Vagina (tissue), 2 donors: ENCODE results near the gene ANG. TPM values are rescaled to one million over a fixed set of nuclear protein-coding genes. Genes with fewer than 3 reads are reported as not detected.

ENCODE experiments used
- DNase-seq, 2 donors: peaks; one replicate each; pipeline ENCODE4 v3.0.0-alpha.2; 2017; ENCODE audit errors: extremely low spot score in 2 of 2
- H3K27ac ChIP-seq: fragments of 200-600 bp; sonication (generic); one replicate; pipeline ENCODE4 v1.5.1; 2019
- H3K27me3 ChIP-seq: fragments of 200-600 bp; sonication (generic); one replicate; pipeline ENCODE4 v1.5.1; 2019
- H3K36me3 ChIP-seq, 2 donors: fragments of 200-600 bp; sonication (generic); one replicate each; pipeline ENCODE4 v1.5.1; 2017 to 2019
- H3K4me1 ChIP-seq: fragments of 200-600 bp; sonication (generic); one replicate; pipeline ENCODE4 v1.5.1; 2019
- H3K4me3 ChIP-seq, 2 donors: fragments of 200-600 bp; sonication (generic); 1 replicate in 1 of 2; 2 replicates in 1 of 2; pipeline ENCODE4 v1.5.1; 2016 to 2019
- H3K9me3 ChIP-seq: fragments of 200-600 bp; sonication (generic); one replicate; pipeline ENCODE4 v1.5.1; 2019
- POLR2A ChIP-seq, 2 donors: fragments of 450-650 bp; IDR thresholded peaks; one replicate each; pipeline ENCODE4 v1.6.1; 2017; ENCODE audit warnings: antibody characterized with exemption in 2 of 2, mild to moderate bottlenecking in 2 of 2, moderate library complexity in 2 of 2
- POLR2AphosphoS5 ChIP-seq, 2 donors: sonication (generic); formaldehyde crosslinking; IDR thresholded peaks; one replicate each; pipeline ENCODE4 v1.9.0; 2017; ENCODE audit warnings: antibody characterized with exemption in 2 of 2, mild to moderate bottlenecking in 2 of 2, low read depth in 1 of 2; ENCODE audit not compliant: insufficient read depth in 1 of 2
- intact Hi-C: fragments of 100-400 bp; cut with DNase I; formaldehyde crosslinking; loops from one replicate; pipeline ENCODE4 v1.15.1; 2023
- total RNA-seq: library from RNA; depleted of rRNA; stranded (reverse); fragments of >200 nt; gene quantifications from one replicate; pipeline ENCODE4 v1.2.3, GENCODE V29; 2016
- TF ChIP-seq, protein P1 (sequence below), 3 experiments: fragments of 450-650 bp in 2 of 3; fragments of 200-600 bp in 1 of 3; sonication (generic) in 1 of 3; IDR thresholded peaks; one replicate each; pipeline ENCODE4 v1.5.1; 2017 to 2019; ENCODE audit warnings: antibody characterized with exemption in 3 of 3, mild to moderate bottlenecking in 2 of 3, moderate library complexity in 2 of 3

Gene ANG
- total RNA-seq, 1 donor from 2014 or later, result 34.9 TPM

DNA sequence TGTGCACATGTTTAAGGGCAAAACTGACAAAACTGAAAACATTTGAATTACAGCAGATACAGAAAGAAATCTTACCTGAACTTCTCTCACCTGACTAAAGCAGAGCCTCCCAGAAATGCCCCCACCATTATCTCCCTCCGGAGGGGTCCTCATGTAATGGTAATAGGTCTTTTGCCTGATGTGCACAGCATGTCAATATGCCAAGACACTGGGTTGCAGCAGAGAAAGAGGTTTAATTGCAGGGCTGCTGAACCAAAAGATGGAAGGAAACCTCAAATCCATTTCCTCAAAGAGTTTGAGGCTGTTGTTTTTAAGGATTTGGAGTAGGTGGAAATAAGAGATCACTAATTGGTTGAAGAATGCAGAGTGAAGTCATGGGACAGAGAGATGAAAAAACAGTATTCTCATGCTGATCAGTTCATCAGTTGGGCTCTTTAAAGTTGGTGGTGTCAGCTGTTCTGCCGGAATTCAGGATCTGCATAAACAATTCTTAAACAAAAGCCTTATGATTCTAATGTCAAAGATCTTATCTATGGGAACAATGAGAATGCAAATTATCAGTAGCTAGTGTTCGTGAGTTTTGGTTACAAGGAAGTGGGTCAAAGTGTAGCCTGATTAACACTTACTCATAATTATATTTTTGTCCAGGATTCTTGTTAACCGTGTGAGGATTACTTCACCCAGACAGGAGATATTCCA, 18.2 kb downstream of the ANG start:
- no peaks in the 10 kb centered on the region for H3K4me1 ChIP-seq
- H3K27ac ChIP-seq, result no peak overlapping the region
- H3K27me3 ChIP-seq, result no peaks in the 10 kb centered on the region
- H3K36me3 ChIP-seq, result no peaks in the 10 kb centered on the region
- TF ChIP-seq POLR2AphosphoS5 (IDR thresholded peaks at IDR 0.05; ENCODE audit: insufficient read depth in 1 of 2, low read depth in 1 of 2) (no peak), POLR2A (IDR thresholded peaks at IDR 0.05) (no peak)
- TF ChIP-seq, protein P1, sequence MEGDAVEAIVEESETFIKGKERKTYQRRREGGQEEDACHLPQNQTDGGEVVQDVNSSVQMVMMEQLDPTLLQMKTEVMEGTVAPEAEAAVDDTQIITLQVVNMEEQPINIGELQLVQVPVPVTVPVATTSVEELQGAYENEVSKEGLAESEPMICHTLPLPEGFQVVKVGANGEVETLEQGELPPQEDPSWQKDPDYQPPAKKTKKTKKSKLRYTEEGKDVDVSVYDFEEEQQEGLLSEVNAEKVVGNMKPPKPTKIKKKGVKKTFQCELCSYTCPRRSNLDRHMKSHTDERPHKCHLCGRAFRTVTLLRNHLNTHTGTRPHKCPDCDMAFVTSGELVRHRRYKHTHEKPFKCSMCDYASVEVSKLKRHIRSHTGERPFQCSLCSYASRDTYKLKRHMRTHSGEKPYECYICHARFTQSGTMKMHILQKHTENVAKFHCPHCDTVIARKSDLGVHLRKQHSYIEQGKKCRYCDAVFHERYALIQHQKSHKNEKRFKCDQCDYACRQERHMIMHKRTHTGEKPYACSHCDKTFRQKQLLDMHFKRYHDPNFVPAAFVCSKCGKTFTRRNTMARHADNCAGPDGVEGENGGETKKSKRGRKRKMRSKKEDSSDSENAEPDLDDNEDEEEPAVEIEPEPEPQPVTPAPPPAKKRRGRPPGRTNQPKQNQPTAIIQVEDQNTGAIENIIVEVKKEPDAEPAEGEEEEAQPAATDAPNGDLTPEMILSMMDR (IDR thresholded peaks at IDR 0.05), result no peak
- H3K4me3 ChIP-seq, result no peak overlapping the region
- no peaks in the 10 kb centered on the region for H3K9me3 ChIP-seq
- no peak for DNase-seq
- intact Hi-C loops, result no loop called here

DNA sequence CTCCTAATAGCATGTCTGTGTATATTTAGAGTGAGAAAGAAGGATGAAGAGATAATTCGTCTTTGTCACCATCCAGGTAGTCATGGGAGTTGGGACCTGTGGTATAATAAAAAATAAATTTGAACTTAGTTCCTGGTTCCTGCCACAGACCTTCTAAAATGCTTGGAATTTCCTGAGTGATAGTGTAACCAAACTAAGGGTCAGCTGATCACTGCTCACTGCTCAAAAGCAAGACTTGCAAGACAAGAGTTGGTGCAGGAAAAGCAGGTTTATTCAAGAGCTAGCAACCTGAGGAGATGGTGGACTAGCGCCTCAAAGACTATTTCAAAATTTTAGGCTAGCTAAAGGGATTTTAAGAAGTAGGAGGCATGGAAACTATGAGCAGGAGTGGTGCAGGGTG, 19.1 kb downstream of the ANG start:
- intact Hi-C loops, result no loop called here
- no peak overlapping the region for H3K27ac ChIP-seq
- H3K27me3 ChIP-seq, result no peaks in the 10 kb centered on the region
- H3K9me3 ChIP-seq, result no peaks in the 10 kb centered on the region
- no peaks in the 10 kb centered on the region for H3K36me3 ChIP-seq
- DNase-seq, result no peak
- no peaks in the 10 kb centered on the region for H3K4me1 ChIP-seq
- H3K4me3 ChIP-seq, result no peak overlapping the region
- TF ChIP-seq POLR2AphosphoS5 (IDR thresholded peaks at IDR 0.05; ENCODE audit: insufficient read depth in 1 of 2, low read depth in 1 of 2), result peak in 1 of 2 donors; percentile 22
- TF ChIP-seq POLR2A (IDR thresholded peaks at IDR 0.05), result no peak
- TF ChIP-seq, protein P1 (IDR thresholded peaks at IDR 0.05), result no peak

DNA sequence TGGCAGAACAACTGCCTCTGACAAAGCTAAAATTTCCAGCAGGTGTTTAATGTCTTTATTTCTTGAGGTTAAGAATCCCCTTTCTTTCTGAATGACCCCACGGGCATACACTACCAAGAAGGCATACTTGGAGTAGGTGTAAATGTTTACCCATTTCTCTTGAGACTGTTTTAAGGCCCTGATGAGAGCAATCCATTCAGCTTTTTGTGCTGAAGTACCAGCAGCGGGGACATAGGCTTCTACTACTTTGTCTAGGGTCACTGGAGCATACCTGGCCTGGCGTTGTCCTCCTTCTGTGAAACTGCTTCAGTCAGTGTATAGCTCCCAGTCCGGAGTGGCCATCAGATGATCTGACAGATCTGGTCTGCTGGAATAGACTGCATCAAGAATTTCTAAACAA, 22.7 kb downstream of the ANG start:
- H3K4me1 ChIP-seq, result no peaks in the 10 kb centered on the region
- no peak overlapping the region for H3K27ac ChIP-seq
- intact Hi-C loops, result no loop called here
- H3K27me3 ChIP-seq, result no peaks in the 10 kb centered on the region
- no peak overlapping the region for H3K4me3 ChIP-seq
- DNase-seq, result no peak
- TF ChIP-seq POLR2A (IDR thresholded peaks at IDR 0.05) (no peak), POLR2AphosphoS5 (IDR thresholded peaks at IDR 0.05; ENCODE audit: insufficient read depth in 1 of 2, low read depth in 1 of 2) (no peak)
- TF ChIP-seq, protein P1 (IDR thresholded peaks at IDR 0.05), result no peak
- no peaks in the 10 kb centered on the region for H3K36me3 ChIP-seq
- H3K9me3 ChIP-seq, result no peaks in the 10 kb centered on the region

DNA sequence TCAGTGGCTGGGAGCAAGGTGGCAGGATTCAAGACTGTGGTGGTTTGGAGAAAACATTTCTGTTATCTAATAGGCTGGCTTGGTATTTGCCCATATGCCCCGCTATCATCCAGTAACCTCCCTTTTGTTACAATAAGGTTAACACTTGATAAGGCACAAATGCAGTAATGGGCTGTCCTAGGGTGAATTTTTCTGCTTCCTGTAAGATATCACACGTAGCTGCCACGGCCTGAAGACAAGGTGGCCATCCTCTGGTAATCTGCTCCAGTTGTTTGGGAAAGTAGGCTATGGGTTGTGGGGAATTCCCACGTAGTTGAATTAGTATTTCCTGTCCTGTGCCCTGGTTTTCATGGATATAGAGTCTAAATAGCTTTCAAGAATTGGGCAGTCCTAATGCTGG, 23.1 kb downstream of the ANG start:
- intact Hi-C loops, result no loop called here
- Histone ChIP-seq H3K4me3 (no peak overlapping the region), H3K27ac (no peak overlapping the region), H3K27me3 (no peaks in the 10 kb centered on the region), H3K9me3 (no peaks in the 10 kb centered on the region), H3K36me3 (no peaks in the 10 kb centered on the region), H3K4me1 (no peaks in the 10 kb centered on the region)
- TF ChIP-seq POLR2A (IDR thresholded peaks at IDR 0.05) (no peak), POLR2AphosphoS5 (IDR thresholded peaks at IDR 0.05; ENCODE audit: insufficient read depth in 1 of 2, low read depth in 1 of 2) (no peak)
- TF ChIP-seq, protein P1 (IDR thresholded peaks at IDR 0.05), result no peak
- no peak for DNase-seq

DNA sequence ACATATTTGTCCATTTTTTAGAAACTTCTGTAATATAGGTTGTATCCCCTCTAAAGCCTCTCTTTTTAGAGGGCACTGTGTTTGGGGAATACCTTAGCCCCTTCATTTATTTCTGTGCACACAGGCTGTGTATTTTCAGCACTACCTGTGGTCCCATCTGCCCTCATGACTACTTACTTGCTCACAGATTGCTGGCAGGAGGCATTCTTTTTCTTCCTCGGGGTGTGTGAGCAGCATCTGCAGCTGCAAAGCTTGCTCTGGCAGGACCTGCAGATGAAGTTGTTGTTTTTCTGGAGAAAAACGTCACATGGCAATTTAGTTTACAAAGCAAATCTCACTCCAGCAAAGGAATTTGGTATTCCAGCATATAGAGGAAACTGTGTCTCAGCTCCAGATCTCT, 24.3 kb downstream of the ANG start:
- intact Hi-C loops, result no loop called here
- H3K27me3 ChIP-seq, result no peaks in the 10 kb centered on the region
- H3K4me3 ChIP-seq, result no peak overlapping the region
- no peaks in the 10 kb centered on the region for H3K36me3 ChIP-seq
- no peaks in the 10 kb centered on the region for H3K4me1 ChIP-seq
- H3K9me3 ChIP-seq, result no peaks in the 10 kb centered on the region
- no peak for DNase-seq
- no peak for TF ChIP-seq POLR2A (IDR thresholded peaks at IDR 0.05)
- TF ChIP-seq, protein P1 (IDR thresholded peaks at IDR 0.05), result no peak
- no peak for TF ChIP-seq POLR2AphosphoS5 (IDR thresholded peaks at IDR 0.05; ENCODE audit: insufficient read depth in 1 of 2, low read depth in 1 of 2)
- H3K27ac ChIP-seq, result no peak overlapping the region
